Right ventricle myocardium superior (tissue), 1 donor: ENCODE results near the gene STAT6. TPM values are rescaled to one million over a fixed set of nuclear protein-coding genes. Genes with fewer than 3 reads are reported as not detected.

ENCODE experiments used
- ATAC-seq: fragments of 200-7000 bp; cut with Tn5 transposase; one replicate; pipeline ENCODE4 v1.9.1; 2020; ENCODE audit warnings: mild to moderate bottlenecking; ENCODE audit not compliant: poor library complexity
- DNase-seq: peaks from one replicate; pipeline ENCODE4 v3.0.0-alpha.2; 2020
- intact Hi-C: fragments of 100-400 bp; cut with DNase I; formaldehyde crosslinking; loops from one replicate; pipeline ENCODE4 v1.11.2; 2022
- total RNA-seq: library from RNA; stranded (reverse); fragmentation: NEBNext Ultra II Directional; extraction: Animal tissue kit (Norgen Biotek cat#: 25700); gene quantifications from one replicate; pipeline ENCODE4 v1.2.1, GENCODE V29; 2021
- donor health status: DM: no; HTN: yes; CAD: no; lungs with severe emphysema.

The STAT6 gene
- total RNA-seq, 1 donor from 2014 or later = 49.5 TPM

GRCh38 chr12:57046947-57047890 is 63.9 kb downstream of the STAT6 start:
- intact Hi-C loops = no loop called here
- DNase-seq = no peak
- peak; percentile 52 for ATAC-seq

- no peak for DNase-seq
- intact Hi-C loops = no loop called here
- ATAC-seq = peak; percentile 26
These were observed 64.9 kb downstream of the STAT6 start for GRCh38 chr12:57046086-57046791.

Other genes with a start within 250 kb of the STAT6 start
- gene SDR9C7, start 177.0 kb downstream of the STAT6 start, total RNA-seq = not detected
- 0.24 TPM for gene RDH16, start 153.8 kb downstream of the STAT6 start, total RNA-seq
- gene ZBTB39, start 104.8 kb downstream of the STAT6 start, total RNA-seq = 3.0 TPM
- not detected for gene TAC3, start 94.8 kb downstream of the STAT6 start, total RNA-seq
- 0.08 TPM for gene MYO1A, start 61.2 kb downstream of the STAT6 start, total RNA-seq
- 3.0 TPM for gene NEMP1, start 32.6 kb downstream of the STAT6 start, total RNA-seq
- gene NAB2, start 22.2 kb downstream of the STAT6 start, total RNA-seq = 10.3 TPM
- 121 TPM for gene LRP1, start 17.1 kb upstream of the STAT6 start, total RNA-seq
- gene LRP1-AS, start 36.3 kb upstream of the STAT6 start, total RNA-seq = not detected
- 0.70 TPM for gene NXPH4, start 105.4 kb upstream of the STAT6 start, total RNA-seq
- 26.8 TPM for gene SHMT2, start 118.3 kb upstream of the STAT6 start, total RNA-seq
- gene STAC3, start 139.8 kb upstream of the STAT6 start, total RNA-seq = 1.2 TPM